ENCODE results near the gene TEX35. TPM values are rescaled to one million over a fixed set of nuclear protein-coding genes. Genes with fewer than 3 reads are reported as not detected.

TEX35 gene
- total RNA-seq, 3 donors from 2014 or later (not counting 1 experiment from before 2014, with no cell fraction given), result not detected

DNA sequence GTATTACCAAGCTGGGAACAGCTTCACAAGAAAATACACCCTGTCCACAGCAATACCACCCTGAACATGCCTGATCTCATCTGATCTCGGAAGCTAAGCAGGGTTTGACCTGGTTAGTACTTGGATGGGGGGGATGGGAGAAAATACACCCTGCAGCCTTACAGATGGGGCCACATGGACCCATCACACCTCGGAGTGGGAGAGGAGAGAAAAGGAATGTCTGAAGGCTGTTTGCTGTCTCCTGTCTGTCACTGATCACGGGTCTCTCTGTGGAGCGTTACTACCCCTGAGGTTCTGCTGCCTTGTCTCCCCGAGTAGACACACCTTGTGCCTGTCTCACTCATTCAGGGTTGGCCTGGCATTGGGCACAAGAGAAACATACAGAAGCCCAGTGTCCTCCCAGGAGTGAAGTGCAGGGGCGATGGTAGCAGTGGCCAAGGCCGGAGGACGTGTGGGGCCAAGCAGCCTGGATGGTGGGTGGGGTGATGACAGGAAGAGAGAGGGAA is 48.0 kb downstream of the TEX35 start:
- no peak overlapping the region for H3K27ac Mint-ChIP-seq
- Histone ChIP-seq H3K27ac (ENCODE audit: low read length) (no peak overlapping the region), H3K9me3 (ENCODE audit: control insufficient read depth, insufficient read depth, low read length) (no peaks in the 10 kb centered on the region), H3K36me3 (ENCODE audit: control insufficient read depth, insufficient read depth, low read length) (no peaks in the 10 kb centered on the region), H3K4me3 (ENCODE audit: low read length) (no peak overlapping the region), H3K27me3 (ENCODE audit: control insufficient read depth, insufficient read depth, low read length) (no peaks in the 10 kb centered on the region), H3K4me1 (ENCODE audit: control insufficient read depth, insufficient read depth, low read length) (no peaks in the 10 kb centered on the region)
- 82% methylated on average over 8 of the region's 8 CpGs for WGBS (ENCODE audit: insufficient coverage)
- TF ChIP-seq, protein P1, sequence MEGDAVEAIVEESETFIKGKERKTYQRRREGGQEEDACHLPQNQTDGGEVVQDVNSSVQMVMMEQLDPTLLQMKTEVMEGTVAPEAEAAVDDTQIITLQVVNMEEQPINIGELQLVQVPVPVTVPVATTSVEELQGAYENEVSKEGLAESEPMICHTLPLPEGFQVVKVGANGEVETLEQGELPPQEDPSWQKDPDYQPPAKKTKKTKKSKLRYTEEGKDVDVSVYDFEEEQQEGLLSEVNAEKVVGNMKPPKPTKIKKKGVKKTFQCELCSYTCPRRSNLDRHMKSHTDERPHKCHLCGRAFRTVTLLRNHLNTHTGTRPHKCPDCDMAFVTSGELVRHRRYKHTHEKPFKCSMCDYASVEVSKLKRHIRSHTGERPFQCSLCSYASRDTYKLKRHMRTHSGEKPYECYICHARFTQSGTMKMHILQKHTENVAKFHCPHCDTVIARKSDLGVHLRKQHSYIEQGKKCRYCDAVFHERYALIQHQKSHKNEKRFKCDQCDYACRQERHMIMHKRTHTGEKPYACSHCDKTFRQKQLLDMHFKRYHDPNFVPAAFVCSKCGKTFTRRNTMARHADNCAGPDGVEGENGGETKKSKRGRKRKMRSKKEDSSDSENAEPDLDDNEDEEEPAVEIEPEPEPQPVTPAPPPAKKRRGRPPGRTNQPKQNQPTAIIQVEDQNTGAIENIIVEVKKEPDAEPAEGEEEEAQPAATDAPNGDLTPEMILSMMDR (IDR thresholded peaks at IDR 0.05), result no peak
- intact Hi-C loops (cut with micrococcal nuclease), result no loop called here
- no peaks in the 10 kb centered on the region for H3K27me3 Mint-ChIP-seq (ENCODE audit: low read depth in 2 of 2)
- H3K4me1 Mint-ChIP-seq, result no peaks in the 10 kb centered on the region
- H3K36me3 Mint-ChIP-seq, result no peaks in the 10 kb centered on the region
- DNase-seq, result no peak
- H3K9me3 Mint-ChIP-seq, result no peaks in the 10 kb centered on the region
- H3K4me3 Mint-ChIP-seq, result no peak overlapping the region
- no peak for ATAC-seq

GRCh38 chr1:178563099-178563820 is 50.4 kb downstream of the TEX35 start:
- DNase-seq (no peak), ATAC-seq (no peak)
- H3K36me3 ChIP-seq (ENCODE audit: control insufficient read depth, insufficient read depth, low read length), result no peaks in the 10 kb centered on the region
- H3K36me3 Mint-ChIP-seq, result no peaks in the 10 kb centered on the region
- no peaks in the 10 kb centered on the region for H3K9me3 Mint-ChIP-seq
- TF ChIP-seq, protein P1 (IDR thresholded peaks at IDR 0.05), result no peak
- H3K4me3 Mint-ChIP-seq, result no peak overlapping the region
- no peaks in the 10 kb centered on the region for H3K4me1 Mint-ChIP-seq
- H3K27me3 Mint-ChIP-seq (ENCODE audit: low read depth in 2 of 2), result no peaks in the 10 kb centered on the region
- no peak overlapping the region for H3K27ac ChIP-seq (ENCODE audit: low read length)
- intact Hi-C loops (cut with micrococcal nuclease), result no loop called here
- H3K4me3 ChIP-seq (ENCODE audit: low read length), result no peak overlapping the region
- no peaks in the 10 kb centered on the region for H3K27me3 ChIP-seq (ENCODE audit: control insufficient read depth, insufficient read depth, low read length)
- no peaks in the 10 kb centered on the region for H3K4me1 ChIP-seq (ENCODE audit: control insufficient read depth, insufficient read depth, low read length)
- no peaks in the 10 kb centered on the region for H3K9me3 ChIP-seq (ENCODE audit: control insufficient read depth, insufficient read depth, low read length)
- H3K27ac Mint-ChIP-seq, result no peak overlapping the region
- WGBS (ENCODE audit: insufficient coverage), result 92% methylated on average over 5 of the region's 7 CpGs

- Mint-ChIP-seq H3K27me3 (ENCODE audit: low read depth in 2 of 2) (no peaks in the 10 kb centered on the region), H3K9me3 (no peaks in the 10 kb centered on the region), H3K27ac (no peak overlapping the region), H3K4me1 (no peaks in the 10 kb centered on the region), H3K4me3 (no peak overlapping the region), H3K36me3 (no peaks in the 10 kb centered on the region)
- 91% methylated on average over 4 of the region's 4 CpGs for WGBS (ENCODE audit: insufficient coverage)
- Histone ChIP-seq H3K36me3 (ENCODE audit: control insufficient read depth, insufficient read depth, low read length) (no peaks in the 10 kb centered on the region), H3K9me3 (ENCODE audit: control insufficient read depth, insufficient read depth, low read length) (no peaks in the 10 kb centered on the region), H3K27me3 (ENCODE audit: control insufficient read depth, insufficient read depth, low read length) (no peaks in the 10 kb centered on the region), H3K4me1 (ENCODE audit: control insufficient read depth, insufficient read depth, low read length) (no peaks in the 10 kb centered on the region), H3K4me3 (ENCODE audit: low read length) (no peak overlapping the region), H3K27ac (ENCODE audit: low read length) (no peak overlapping the region)
- no peak for ATAC-seq
- TF ChIP-seq, protein P1 (IDR thresholded peaks at IDR 0.05), result no peak
- DNase-seq, result no peak
- intact Hi-C loops (cut with micrococcal nuclease), result no loop called here
These were observed 51.3 kb downstream of the TEX35 start for GRCh38 chr1:178564086-178564782.
